CD4-positive, alpha-beta T cell (primary cell): ENCODE results near the gene C9. TPM values are rescaled to one million over a fixed set of nuclear protein-coding genes. Genes with fewer than 3 reads are reported as not detected.

Experiments
- ATAC-seq: fragments of 200-7000 bp; cut with Tn5 transposase; one replicate; pipeline ENCODE4 v1.10.0; 2022; ENCODE audit warnings: mild to moderate bottlenecking; ENCODE audit not compliant: poor library complexity
- CTCF ChIA-PET: fragments of 350-600 bp; sonication (Branson Sonifier 250); formaldehyde crosslinking; loops from one replicate; lab custom pipeline; 2021; ENCODE audit warnings: antibody characterized with exemption, inconsistent platforms; lab: Charles Lee
- POLR2A ChIA-PET: fragments of 350-600 bp; sonication (Branson Sonifier 250); formaldehyde crosslinking; loops from one replicate; lab custom pipeline; 2021; ENCODE audit warnings: antibody characterized with exemption, inconsistent platforms; lab: Charles Lee
- DNase-seq, 14 experiments: peaks; one replicate each; pipeline ENCODE4 v3.0.0-alpha.2; 2013 to 2020; ENCODE audit warnings: mixed read lengths in 2 of 14
- H3K27ac ChIP-seq, 2 donors: one replicate each; pipeline versions ENCODE4 v1.5.1 to v1.7.0; 2013; ENCODE audit warnings: low read length in 2 of 2, low read depth in 1 of 2, mild to moderate bottlenecking in 1 of 2
- H3K27me3 ChIP-seq, 2 experiments: 1 replicate in 1 of 2; 2 replicates in 1 of 2; pipeline versions ENCODE4 v1.6.1 to v1.7.0; 2013; ENCODE audit warnings: low read length in 2 of 2, control low read depth in 1 of 2, mild to moderate bottlenecking in 1 of 2, moderate library complexity in 1 of 2; ENCODE audit not compliant: insufficient read depth in 2 of 2, control insufficient read depth in 1 of 2
- H3K36me3 ChIP-seq: one replicate; pipeline ENCODE4 v1.6.1; 2013; ENCODE audit warnings: low read length, control low read depth; ENCODE audit not compliant: insufficient read depth
- H3K4me1 ChIP-seq: one replicate; pipeline ENCODE4 v1.6.1; 2013; ENCODE audit warnings: low read length, control low read depth; ENCODE audit not compliant: insufficient read depth
- H3K4me3 ChIP-seq: one replicate; pipeline ENCODE4 v1.5.1; 2013; ENCODE audit warnings: mild to moderate bottlenecking, low read length, moderate library complexity
- H3K9me3 ChIP-seq, 2 experiments: 1 replicate in 1 of 2; 2 replicates in 1 of 2; pipeline versions ENCODE4 v1.6.1 to v1.7.0; 2013; ENCODE audit warnings: low read length in 2 of 2, mild to moderate bottlenecking in 2 of 2, control low read depth in 1 of 2, moderate library complexity in 1 of 2; ENCODE audit not compliant: control insufficient read depth in 1 of 2, insufficient read depth in 1 of 2
- H3K27ac Mint-ChIP-seq: one replicate; pipeline ENCODE4 v1.8.0; 2020; ENCODE audit warnings: mixed read lengths
- H3K27me3 Mint-ChIP-seq: one replicate; pipeline ENCODE4 v1.8.0; 2021; ENCODE audit warnings: mixed read lengths
- H3K36me3 Mint-ChIP-seq: one replicate; pipeline ENCODE4 v1.8.0; 2021; ENCODE audit warnings: low read depth, mixed read lengths
- H3K4me1 Mint-ChIP-seq: one replicate; pipeline ENCODE4 v1.8.0; 2021; ENCODE audit warnings: low read depth, mixed read lengths
- H3K4me3 Mint-ChIP-seq: one replicate; pipeline ENCODE4 v1.8.0; 2020; ENCODE audit warnings: mild to moderate bottlenecking, mixed read lengths
- H3K9me3 Mint-ChIP-seq: one replicate; pipeline ENCODE4 v1.8.0; 2020; ENCODE audit warnings: mixed read lengths
- intact Hi-C, 2 experiments: fragments of 100-400 bp; cut with DNase I in 1 of 2; cut with micrococcal nuclease in 1 of 2; formaldehyde crosslinking; loops; one replicate each; pipeline versions ENCODE4 v1.15.1 to v1.9.0; 2023 to 2025; cut with DNase I, micrococcal nuclease
- total RNA-seq, 174 experiments: library from RNA in 2 of 174; stranded (reverse) in 2 of 174; gene quantifications; one replicate each; pipeline ENCODE4 v1.2.3 and lab custom pipeline; 2021 to 2026
- TF ChIP-seq, protein P1 (sequence below): fragments of 200-600 bp; IDR thresholded peaks from one replicate; pipeline ENCODE4 v1.8.0; 2022; ENCODE audit warnings: antibody characterized with exemption, mild to moderate bottlenecking

The C9 gene
- total RNA-seq, 2 experiments from 2014 or later: not detected

- ChIA-PET POLR2A (interaction anchor here (0.6 kb wide), 1 partner anchor 32 kb away, joined by 3 read pairs; no protein-coding TSS in a partner anchor), CTCF (interaction anchor here (0.6 kb wide), 1 partner anchor 81 kb away, joined by 3 read pairs; no protein-coding TSS in a partner anchor)
- intact Hi-C loops: loop anchor here in 1 of 2 experiments (10.0 kb wide), 1 partner anchor 156 kb away; the partner anchor contains the start of gene FYB1
- Mint-ChIP-seq H3K36me3 (no peaks in the 10 kb centered on the region), H3K27me3 (peaks cover 3% of the 10 kb centered on the region), H3K4me1 (no peaks in the 10 kb centered on the region), H3K9me3 (no peaks in the 10 kb centered on the region), H3K27ac (no peak overlapping the region), H3K4me3 (no peak overlapping the region)
- Histone ChIP-seq H3K4me1 (no peaks in the 10 kb centered on the region), H3K27ac (no peak overlapping the region), H3K27me3 (peaks cover 0 to 2% of the 10 kb centered on the region in 2 experiments), H3K9me3 (no peaks in the 10 kb centered on the region), H3K4me3 (no peak overlapping the region), H3K36me3 (no peaks in the 10 kb centered on the region)
- ATAC-seq (no peak), DNase-seq (peak in 1 of 14 experiments; percentile 1)
- TF ChIP-seq, protein P1, sequence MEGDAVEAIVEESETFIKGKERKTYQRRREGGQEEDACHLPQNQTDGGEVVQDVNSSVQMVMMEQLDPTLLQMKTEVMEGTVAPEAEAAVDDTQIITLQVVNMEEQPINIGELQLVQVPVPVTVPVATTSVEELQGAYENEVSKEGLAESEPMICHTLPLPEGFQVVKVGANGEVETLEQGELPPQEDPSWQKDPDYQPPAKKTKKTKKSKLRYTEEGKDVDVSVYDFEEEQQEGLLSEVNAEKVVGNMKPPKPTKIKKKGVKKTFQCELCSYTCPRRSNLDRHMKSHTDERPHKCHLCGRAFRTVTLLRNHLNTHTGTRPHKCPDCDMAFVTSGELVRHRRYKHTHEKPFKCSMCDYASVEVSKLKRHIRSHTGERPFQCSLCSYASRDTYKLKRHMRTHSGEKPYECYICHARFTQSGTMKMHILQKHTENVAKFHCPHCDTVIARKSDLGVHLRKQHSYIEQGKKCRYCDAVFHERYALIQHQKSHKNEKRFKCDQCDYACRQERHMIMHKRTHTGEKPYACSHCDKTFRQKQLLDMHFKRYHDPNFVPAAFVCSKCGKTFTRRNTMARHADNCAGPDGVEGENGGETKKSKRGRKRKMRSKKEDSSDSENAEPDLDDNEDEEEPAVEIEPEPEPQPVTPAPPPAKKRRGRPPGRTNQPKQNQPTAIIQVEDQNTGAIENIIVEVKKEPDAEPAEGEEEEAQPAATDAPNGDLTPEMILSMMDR: no peak
Measured at GRCh38 chr5:39371367-39371635, 7.0 kb upstream of the C9 start.

DNA sequence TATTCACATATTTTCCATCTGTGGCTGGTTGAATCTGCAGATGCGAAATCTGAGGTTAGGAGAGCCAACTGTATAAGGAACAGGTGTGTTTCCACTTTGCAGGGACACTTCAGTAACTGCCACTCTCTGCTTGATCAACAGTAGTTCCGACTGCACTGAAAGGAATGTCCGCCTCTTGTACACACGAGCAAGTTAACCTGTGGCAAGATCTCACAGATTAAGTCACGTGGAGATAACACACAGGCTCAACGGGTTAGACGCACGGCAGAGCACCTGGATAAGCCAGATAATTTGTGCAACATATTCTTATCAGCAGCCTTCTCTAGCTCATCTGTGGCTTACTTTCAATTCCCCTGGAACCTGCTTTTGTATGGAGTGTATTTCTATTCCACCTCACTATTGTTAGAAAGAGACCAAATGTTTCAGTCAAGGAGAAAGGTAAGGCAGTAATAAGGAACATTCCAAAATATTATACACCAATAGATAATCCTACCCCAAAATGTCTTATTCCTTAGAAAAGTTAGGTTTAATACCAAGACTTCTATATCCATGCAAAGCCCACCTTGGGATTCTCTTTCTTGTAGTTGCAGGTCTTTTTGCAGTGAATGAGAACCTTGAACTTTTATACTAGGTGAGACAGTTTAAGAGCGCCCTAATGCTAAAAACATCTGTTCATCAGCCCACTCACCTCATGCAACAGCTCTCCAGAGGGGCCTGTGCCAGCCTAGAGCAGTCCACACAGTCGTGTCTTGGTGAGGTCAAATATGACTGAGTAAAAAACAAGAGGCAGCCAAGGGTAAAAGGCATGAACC, 6.5 kb upstream of the C9 start:
- Histone ChIP-seq H3K27ac (no peak overlapping the region), H3K36me3 (no peaks in the 10 kb centered on the region), H3K27me3 (peaks cover 0 to 2% of the 10 kb centered on the region in 2 experiments), H3K4me3 (no peak overlapping the region), H3K4me1 (no peaks in the 10 kb centered on the region), H3K9me3 (no peaks in the 10 kb centered on the region)
- Mint-ChIP-seq H3K4me1 (no peaks in the 10 kb centered on the region), H3K9me3 (no peaks in the 10 kb centered on the region), H3K4me3 (no peak overlapping the region), H3K27ac (no peak overlapping the region), H3K27me3 (peaks cover 4% of the 10 kb centered on the region), H3K36me3 (no peaks in the 10 kb centered on the region)
- TF ChIP-seq, protein P1: no peak
- ChIA-PET POLR2A (interaction anchor here (0.6 kb wide), 1 partner anchor 31 kb away, joined by 3 read pairs; no protein-coding TSS in a partner anchor), CTCF (no interaction called here)
- intact Hi-C loops: loop anchor here in 1 of 2 experiments (10.0 kb wide), 1 partner anchor 156 kb away; the partner anchor contains the start of gene FYB1
- DNase-seq (no peak), ATAC-seq (no peak)

DNA sequence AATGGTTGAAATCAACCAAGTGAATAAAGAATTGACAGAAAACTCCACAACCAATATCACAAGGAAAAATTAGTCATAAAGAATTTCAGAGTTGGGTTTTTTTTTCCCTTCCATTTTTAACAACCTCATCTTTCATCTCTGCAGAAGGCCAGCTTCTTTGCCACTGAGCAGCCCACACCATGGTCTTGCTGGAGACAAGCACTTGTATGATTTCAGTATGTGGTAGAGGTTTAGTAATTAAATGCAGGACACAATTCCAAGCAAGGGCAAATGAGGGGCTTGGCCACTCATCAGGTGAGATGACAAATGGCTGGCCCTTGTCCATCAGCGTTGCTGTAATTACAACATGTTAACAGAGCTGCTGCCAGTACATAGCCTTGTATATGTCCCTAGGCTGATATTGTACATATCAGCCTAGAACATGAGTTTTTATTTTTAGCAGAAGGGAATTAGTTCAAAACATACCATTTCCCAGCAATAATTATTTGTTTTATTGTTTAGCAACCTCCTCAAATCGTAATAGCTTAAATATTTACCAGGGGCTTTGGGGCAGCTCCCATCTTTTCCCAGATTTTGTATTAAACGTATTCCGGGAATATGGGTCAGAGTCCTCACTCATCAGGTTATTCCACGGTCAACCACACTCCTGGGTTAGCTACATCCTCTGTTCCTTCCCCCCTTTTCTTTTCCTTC, 5.0 kb upstream of the C9 start:
- Mint-ChIP-seq H3K27me3 (peaks cover 4% of the 10 kb centered on the region), H3K9me3 (no peaks in the 10 kb centered on the region), H3K27ac (no peak overlapping the region), H3K4me3 (no peak overlapping the region), H3K4me1 (no peaks in the 10 kb centered on the region), H3K36me3 (no peaks in the 10 kb centered on the region)
- H3K4me1 ChIP-seq: no peaks in the 10 kb centered on the region
- peaks cover 0 to 2% of the 10 kb centered on the region in 2 experiments for H3K27me3 ChIP-seq
- no peak overlapping the region for H3K4me3 ChIP-seq
- no peaks in the 10 kb centered on the region for H3K36me3 ChIP-seq
- no peak overlapping the region for H3K27ac ChIP-seq
- TF ChIP-seq, protein P1: no peak
- intact Hi-C loops: no loop called here
- ATAC-seq (no peak), DNase-seq (no peak)
- no peaks in the 10 kb centered on the region for H3K9me3 ChIP-seq
- CTCF ChIA-PET: no interaction called here
- POLR2A ChIA-PET: no interaction called here
